Breast epithelium (tissue), 4 donors: ENCODE results near the gene ZWILCH. TPM values are rescaled to one million over a fixed set of nuclear protein-coding genes. Genes with fewer than 3 reads are reported as not detected.

Experiments used
- DNase-seq, 2 donors: peaks; one replicate each; pipeline ENCODE4 v3.0.0-alpha.2; 2019; ENCODE audit warnings: low spot score in 2 of 2
- H3K27ac ChIP-seq, 2 donors: fragments of 200-600 bp; sonication (generic) in 1 of 2; one replicate each; pipeline ENCODE4 v1.5.1; 2016 to 2019; ENCODE audit warnings: mild to moderate bottlenecking in 1 of 2
- H3K27me3 ChIP-seq, 2 donors: fragments of 200-600 bp; sonication (generic) in 1 of 2; one replicate each; pipeline versions ENCODE4 v1.5.1 to v1.6.0; 2017 to 2019; ENCODE audit warnings: control low read depth in 1 of 2, mild to moderate bottlenecking in 1 of 2
- H3K36me3 ChIP-seq: fragments of 200-600 bp; one replicate; pipeline ENCODE4 v1.5.1; 2019
- H3K4me1 ChIP-seq, 2 donors: fragments of 200-600 bp; sonication (generic); one replicate each; pipeline ENCODE4 v1.5.1; 2016 to 2019; ENCODE audit warnings: control low read depth in 1 of 2
- H3K4me3 ChIP-seq, 3 donors: fragments of 200-600 bp; sonication (generic); 1 replicate in 2 of 3; 2 replicates in 1 of 3; pipeline ENCODE4 v1.5.1; 2016 to 2019; ENCODE audit warnings: mild to moderate bottlenecking in 3 of 3, moderate library complexity in 2 of 3
- H3K9me3 ChIP-seq, 2 donors: fragments of 200-600 bp; sonication (generic) in 1 of 2; one replicate each; pipeline ENCODE4 v1.5.1; 2016 to 2019; ENCODE audit warnings: control low read depth in 1 of 2
- CTCF ChIP-seq, 3 donors: fragments of 450-650 bp; IDR thresholded peaks; one replicate each; pipeline ENCODE4 v1.5.1; 2016 to 2017; ENCODE audit warnings: antibody characterized with exemption in 3 of 3, mild to moderate bottlenecking in 3 of 3, moderate library complexity in 3 of 3
- POLR2A ChIP-seq: fragments of 450-650 bp; IDR thresholded peaks from one replicate; pipeline ENCODE4 v1.6.1; 2016; ENCODE audit warnings: antibody characterized with exemption, mild to moderate bottlenecking, moderate library complexity
- POLR2AphosphoS5 ChIP-seq, 3 donors: sonication (generic); formaldehyde crosslinking; IDR thresholded peaks; one replicate each; pipeline ENCODE4 v1.6.1; 2017; ENCODE audit warnings: antibody characterized with exemption in 3 of 3
- intact Hi-C: fragments of 100-400 bp; cut with DNase I; formaldehyde crosslinking; loops from one replicate; pipeline ENCODE4 v1.15.1; 2023; ENCODE audit warnings: low total_unique reads
- total RNA-seq, 3 donors: library from RNA; depleted of rRNA; stranded (reverse); fragments of >200 nt; gene quantifications; one replicate each; pipeline ENCODE4 v1.1.0, GENCODE V29; 2016

ZWILCH gene
- total RNA-seq, 3 donors from 2014 or later = 4.0 to 8.2 (median 7.6) TPM

GRCh38 chr15:66503780-66504562 lies 1.2 kb upstream of the ZWILCH start:
- Histone ChIP-seq H3K27me3 (no peaks in the 10 kb centered on the region), H3K27ac (peak overlapping the region; percentile 96), H3K9me3 (no peaks in the 10 kb centered on the region), H3K4me3 (peak overlapping the region; percentile 85 to 99 (median 92)), H3K36me3 (peaks cover 5% of the 10 kb centered on the region), H3K4me1 (peaks cover 9% of the 10 kb centered on the region in 2 donors)
- no peak for DNase-seq
- TF ChIP-seq POLR2A (no peak), POLR2AphosphoS5 (IDR thresholded peaks at IDR 0.05) (no peak), CTCF (IDR thresholded peaks at IDR 0.05) (no peak)
- intact Hi-C loops = no loop called here

GRCh38 chr15:66505430-66505811 lies 295 bp downstream of the ZWILCH start:
- Histone ChIP-seq H3K9me3 (no peaks in the 10 kb centered on the region), H3K4me1 (peaks cover 9% of the 10 kb centered on the region in 2 donors), H3K27ac (peak overlapping the region; percentile 96), H3K4me3 (peak overlapping the region; percentile 85 to 99 (median 92)), H3K36me3 (peaks cover 5% of the 10 kb centered on the region), H3K27me3 (no peaks in the 10 kb centered on the region)
- no peak for DNase-seq
- TF ChIP-seq POLR2AphosphoS5 (IDR thresholded peaks at IDR 0.05) (no peak), POLR2A (peak; percentile 30), CTCF (IDR thresholded peaks at IDR 0.05) (no peak)
- intact Hi-C loops = no loop called here

- DNase-seq = no peak
- H3K9me3 ChIP-seq = no peaks in the 10 kb centered on the region
- no peak for TF ChIP-seq CTCF (IDR thresholded peaks at IDR 0.05)
- no peak for TF ChIP-seq POLR2A
- TF ChIP-seq POLR2AphosphoS5 (IDR thresholded peaks at IDR 0.05) = no peak
- peaks cover 9% of the 10 kb centered on the region in 2 donors for H3K4me1 ChIP-seq
- H3K4me3 ChIP-seq = peak overlapping the region; percentile 85 to 99 (median 92)
- intact Hi-C loops = no loop called here
- peaks cover 5% of the 10 kb centered on the region for H3K36me3 ChIP-seq
- peak overlapping the region; percentile 96 for H3K27ac ChIP-seq
- H3K27me3 ChIP-seq = no peaks in the 10 kb centered on the region
Observed at GRCh38 chr15:66505818-66506217, 692 bp downstream of the ZWILCH start.

GRCh38 chr15:66508293-66508883 lies 3.3 kb downstream of the ZWILCH start:
- Histone ChIP-seq H3K27me3 (no peaks in the 10 kb centered on the region), H3K27ac (no peak overlapping the region), H3K4me1 (peaks cover 1 to 5% of the 10 kb centered on the region in 2 donors), H3K36me3 (no peaks in the 10 kb centered on the region), H3K9me3 (no peaks in the 10 kb centered on the region), H3K4me3 (no peak overlapping the region)
- intact Hi-C loops = no loop called here
- no peak for DNase-seq
- TF ChIP-seq CTCF (IDR thresholded peaks at IDR 0.05) (no peak), POLR2A (no peak), POLR2AphosphoS5 (IDR thresholded peaks at IDR 0.05) (no peak)

- Histone ChIP-seq H3K27ac (no peak overlapping the region), H3K9me3 (no peaks in the 10 kb centered on the region), H3K4me1 (no peaks in the 10 kb centered on the region), H3K27me3 (no peaks in the 10 kb centered on the region), H3K4me3 (no peak overlapping the region), H3K36me3 (no peaks in the 10 kb centered on the region)
- no peak for DNase-seq
- TF ChIP-seq POLR2AphosphoS5 (IDR thresholded peaks at IDR 0.05) (no peak), POLR2A (no peak), CTCF (IDR thresholded peaks at IDR 0.05) (no peak)
- intact Hi-C loops = no loop called here
Observed at GRCh38 chr15:66514586-66514985, 9.5 kb downstream of the ZWILCH start.
